HG03432 (cell line): ENCODE results near the gene PPL.
"Not testable (repeated sequence)": the region's sequence is repeated elsewhere in the genome, so short reads cannot be mapped to it uniquely, and the experiment has no call there.

ENCODE experiments used
- ATAC-seq: cut with Tn5 transposase; IDR thresholded peaks from one replicate; pipeline ENCODE4 v1.9.1; 2021; ENCODE audit warnings: mild to moderate bottlenecking, moderate library complexity; ENCODE audit not compliant: unreplicated experiment

Gene PPL

GRCh38 chr16:4913774-4914525 is 23.0 kb downstream of the PPL start:
- no peak for ATAC-seq

GRCh38 chr16:4913130-4913773 is 23.7 kb downstream of the PPL start:
- ATAC-seq, result no peak

- ATAC-seq, result no peak
Measured at GRCh38 chr16:4911970-4912386, 25.0 kb downstream of the PPL start.

DNA sequence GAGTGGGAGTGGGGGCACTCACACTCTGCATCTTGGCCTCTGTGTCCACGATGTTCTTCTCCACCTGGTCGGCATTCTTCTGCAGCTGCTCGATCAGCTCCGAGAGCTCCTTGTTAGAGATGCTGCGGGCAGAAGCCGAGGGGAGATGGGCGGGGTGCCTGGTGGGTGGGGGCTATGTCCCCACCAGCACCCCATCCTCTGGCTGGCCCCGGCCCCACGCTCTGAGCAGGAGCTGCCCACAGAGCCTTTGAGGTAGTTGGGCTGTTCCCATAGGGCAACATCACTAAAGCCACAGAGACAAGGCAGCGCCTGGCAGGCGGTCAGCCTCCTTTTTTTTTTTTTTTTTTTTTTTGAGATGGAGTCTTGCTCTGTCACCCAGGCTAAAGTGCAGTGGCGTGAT is 26.1 kb downstream of the PPL start:
- no peak for ATAC-seq

GRCh38 chr16:4909825-4910224 is 27.1 kb downstream of the PPL start:
- ATAC-seq, result no peak

GRCh38 chr16:4908854-4909401 is 28.0 kb downstream of the PPL start:
- ATAC-seq, result no peak

DNA sequence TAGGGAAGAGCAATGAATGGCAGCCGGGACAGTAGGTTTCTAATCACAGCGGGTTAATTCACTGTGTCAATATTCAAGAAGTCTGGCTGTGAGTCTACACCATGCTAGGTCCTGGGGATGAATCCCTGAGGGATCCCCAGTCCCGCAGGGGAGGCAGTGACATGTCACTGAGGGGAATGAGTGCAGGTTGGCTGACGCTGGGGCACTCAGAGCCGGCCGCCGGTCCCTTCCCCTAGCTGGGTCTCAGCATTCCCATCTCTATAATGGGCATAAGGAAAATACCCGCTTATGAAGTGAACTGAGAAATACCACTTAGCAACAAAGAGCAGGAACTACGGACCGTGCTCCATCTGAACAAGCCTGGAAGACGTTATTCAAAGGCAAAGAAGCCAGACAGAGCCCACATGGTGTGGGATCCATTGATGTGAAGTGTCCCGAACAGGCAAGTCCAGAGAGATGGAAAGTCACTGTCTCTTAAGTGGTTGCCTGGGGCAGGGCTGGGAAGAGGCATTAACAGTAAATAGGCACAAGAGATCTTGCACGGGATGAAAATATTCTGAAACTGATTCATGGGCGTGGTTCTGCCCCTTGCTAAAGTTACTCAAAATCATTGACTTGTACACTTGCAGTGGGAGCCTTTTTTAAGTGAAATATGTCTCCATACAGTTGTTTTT is 31.9 kb downstream of the PPL start:
- no peak for ATAC-seq

- ATAC-seq, result no peak
Measured at GRCh38 chr16:4904108-4904941, 32.6 kb downstream of the PPL start.

GRCh38 chr16:4902038-4902437 is 34.9 kb downstream of the PPL start:
- ATAC-seq, result no peak

GRCh38 chr16:4900750-4901149 is 36.2 kb downstream of the PPL start:
- no peak for ATAC-seq

- ATAC-seq, result no peak
Measured at GRCh38 chr16:4900036-4900435, 36.9 kb downstream of the PPL start.

DNA sequence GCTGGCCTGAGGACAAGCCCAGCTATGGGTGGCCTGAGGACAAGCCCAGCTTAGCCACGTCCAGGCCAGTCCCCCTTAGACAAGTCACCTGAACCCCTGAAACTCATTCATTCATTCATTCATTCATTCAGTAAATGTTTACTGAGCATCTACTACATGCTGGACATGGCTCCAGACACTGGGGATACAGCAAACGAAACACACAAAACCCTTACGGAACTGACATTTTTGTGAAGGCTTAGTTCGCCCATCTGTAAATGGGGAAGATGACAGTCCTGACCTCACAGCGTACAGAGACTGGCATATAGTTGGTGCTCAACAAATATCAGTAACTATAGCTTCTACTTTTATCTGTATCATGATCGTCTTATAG is 37.5 kb downstream of the PPL start:
- no peak for ATAC-seq

DNA sequence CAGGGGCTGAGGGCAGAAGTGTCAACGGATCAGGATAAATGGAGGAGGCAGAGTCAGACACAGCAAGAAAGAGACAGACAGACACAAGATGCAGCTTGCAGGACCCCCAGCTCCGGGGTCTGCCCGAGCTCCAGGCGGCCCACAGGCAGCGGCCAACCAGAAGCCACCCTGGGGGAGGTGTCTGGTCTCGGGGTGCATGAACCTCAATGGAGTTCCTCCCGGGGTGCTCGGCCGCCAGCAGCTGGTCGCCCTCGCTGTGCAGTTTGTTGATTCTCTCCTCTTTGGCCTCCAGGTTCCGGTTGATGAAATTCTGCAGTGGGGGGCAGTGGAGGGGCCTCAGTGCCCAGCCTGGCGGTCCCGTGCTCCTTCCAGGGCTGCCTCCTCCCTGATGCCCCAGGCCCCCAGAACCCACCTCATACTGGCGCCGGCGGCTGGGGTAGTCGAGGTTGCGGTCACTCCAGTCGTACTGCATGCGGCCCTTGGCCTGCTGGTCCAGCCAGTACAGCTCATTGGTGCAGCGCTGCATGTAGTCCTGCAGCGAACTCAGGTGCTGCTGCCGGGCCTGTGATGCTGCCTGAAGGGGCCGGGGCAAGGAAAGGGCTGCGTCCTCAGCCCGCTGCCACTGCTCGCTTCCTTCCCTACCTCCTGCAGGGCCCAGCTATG is 38.0 kb downstream of the PPL start:
- ATAC-seq, result no peak

DNA sequence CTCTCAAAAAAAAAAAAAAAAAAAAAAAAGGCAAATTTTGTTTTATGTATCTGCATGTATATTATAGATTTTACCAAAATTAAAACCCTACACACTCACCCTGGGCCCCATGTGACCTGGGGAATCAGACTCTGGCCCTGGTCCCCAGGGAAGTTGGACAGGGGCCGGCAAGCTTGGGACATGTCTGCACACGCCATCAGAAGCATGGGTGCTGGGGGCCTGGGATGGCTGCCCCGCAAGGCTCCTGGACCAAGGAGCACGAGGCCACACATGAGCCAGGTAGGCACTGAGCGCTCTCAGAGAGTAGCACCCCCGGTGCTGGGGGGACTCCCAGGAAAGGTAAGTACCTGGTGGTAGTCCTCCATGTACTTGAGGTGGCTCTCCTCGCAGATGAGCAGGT is 39.6 kb downstream of the PPL start:
- no peak for ATAC-seq

DNA sequence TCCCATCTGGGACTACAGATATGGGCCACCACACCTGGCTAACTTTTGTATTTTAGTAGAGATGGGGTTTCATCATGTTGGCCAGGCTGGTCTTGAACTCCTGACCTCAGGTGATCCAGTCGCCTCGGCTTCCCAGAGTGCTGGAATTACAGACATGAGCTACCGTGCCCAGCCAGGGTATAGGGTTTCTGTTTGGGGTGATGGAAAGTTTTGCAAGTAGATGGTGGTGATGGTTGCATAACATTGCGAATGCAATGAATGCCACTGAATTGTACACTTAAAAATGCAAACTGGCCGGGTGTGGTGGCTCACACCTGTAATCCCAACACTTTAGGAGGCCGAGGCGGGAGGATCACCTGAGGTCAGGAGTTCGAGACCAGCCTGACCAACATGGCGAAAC is 40.2 kb downstream of the PPL start:
- not testable (repeated sequence) for ATAC-seq

GRCh38 chr16:4895366-4895765 is 41.6 kb downstream of the PPL start:
- no peak for ATAC-seq

DNA sequence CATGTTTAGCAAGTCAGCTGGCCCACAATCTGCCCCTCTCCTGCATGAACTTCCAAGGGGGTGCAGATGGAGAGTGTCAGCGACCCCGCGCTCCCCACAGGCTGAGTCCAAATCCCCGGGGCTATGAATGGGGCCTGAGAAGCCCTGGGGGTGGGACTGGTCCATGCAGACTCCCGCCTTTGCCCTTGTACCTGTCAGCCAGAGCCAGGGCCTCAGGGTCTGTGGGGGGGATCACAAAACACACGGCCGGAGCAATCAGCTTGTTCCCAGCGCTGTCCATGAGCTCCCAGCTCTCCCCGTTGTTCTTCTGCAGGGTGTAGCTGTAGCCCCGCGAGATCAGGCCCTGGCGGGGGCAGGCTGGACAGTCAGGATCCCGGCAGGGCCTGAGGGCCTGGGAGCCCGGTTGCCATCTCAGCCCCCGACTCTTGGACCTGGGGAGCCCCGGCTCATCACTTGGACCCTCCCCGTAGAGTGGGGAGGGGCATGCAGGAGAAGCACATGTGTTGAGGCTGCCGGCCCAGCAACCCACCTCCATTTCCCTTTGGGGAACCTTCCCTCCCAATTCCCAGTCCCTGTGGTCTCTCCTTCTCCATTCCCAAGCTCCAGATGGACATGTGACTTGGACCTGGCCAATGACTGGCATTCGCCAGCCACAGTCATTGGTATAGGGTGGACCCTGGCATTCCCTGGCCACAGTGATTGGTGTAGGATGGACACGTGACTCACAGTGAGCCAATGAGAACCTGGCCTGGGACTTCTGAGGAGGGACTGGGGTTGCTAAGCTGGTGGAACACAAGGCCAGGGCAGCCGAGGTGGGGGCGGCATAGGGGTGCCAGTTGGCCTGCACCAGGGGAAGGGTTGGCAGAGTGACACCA is 42.4 kb downstream of the PPL start:
- no peak for ATAC-seq

DNA sequence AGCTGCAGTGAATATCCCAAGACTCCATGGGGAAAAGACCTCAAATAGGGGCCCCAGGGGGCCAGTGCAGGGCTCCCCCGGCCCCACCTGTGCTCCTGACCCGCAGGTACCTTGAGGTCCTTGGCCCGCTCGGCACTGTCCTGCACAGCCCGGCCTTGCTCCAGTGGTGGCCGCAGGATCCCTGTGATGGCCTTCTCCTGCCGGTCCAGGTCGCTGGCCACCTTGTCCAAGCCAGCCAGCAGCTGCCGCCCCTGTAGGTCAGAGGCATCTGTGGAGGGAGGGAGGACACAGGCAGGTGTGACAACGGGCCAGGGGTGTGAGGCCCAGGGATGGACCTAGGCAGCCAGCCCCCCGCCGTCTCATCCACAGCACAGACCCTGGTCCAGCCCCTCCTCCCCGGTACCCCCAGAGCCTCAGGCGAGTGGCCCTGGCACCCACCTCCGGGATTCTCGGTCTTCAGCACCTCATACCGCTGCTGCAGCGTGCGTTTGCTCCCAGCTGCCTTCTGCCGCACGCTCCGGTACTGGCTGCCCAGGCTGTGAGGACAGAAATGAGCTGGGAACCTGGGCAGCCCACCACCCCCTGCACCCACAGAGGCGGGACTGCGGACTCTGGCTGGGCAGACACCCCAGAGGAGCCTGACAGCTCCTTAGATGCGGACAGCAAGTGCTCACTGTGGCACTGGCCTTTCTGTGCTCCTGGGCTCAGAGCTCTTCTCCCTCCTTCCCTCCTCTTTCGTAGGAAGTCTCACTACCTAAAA is 43.7 kb downstream of the PPL start:
- ATAC-seq, result no peak
